Measurements from ENCODE around the gene STXBP5.

GRCh38 chr6:147260091-147260490 is 55.9 kb downstream of the STXBP5 start:
- TF ChIP-seq CTCF (IDR thresholded peaks at IDR 0.05; ENCODE audit: low read depth, low read length) (no peak), EZH2phosphoT487 (IDR thresholded peaks at IDR 0.05; ENCODE audit: low read depth) (no peak)
